ENCODE results near the gene DHTKD1.

GRCh38 chr10:12144538-12144937, 75.8 kb downstream of the DHTKD1 start:
- TF ChIP-seq CTCF (conservative IDR thresholded peaks at IDR 0.05; ENCODE audit: low read depth in 2 of 2) (no peak), NANOG (IDR thresholded peaks at IDR 0.05; ENCODE audit: borderline replicate concordance) (no peak), ETS1 (IDR thresholded peaks at IDR 0.05) (no peak), EZH2phosphoT487 (IDR thresholded peaks at IDR 0.05; ENCODE audit: unreplicated experiment) (no peak), POLR2AphosphoS5 (IDR thresholded peaks at IDR 0.05; ENCODE audit: low read depth) (no peak), REST (IDR thresholded peaks at IDR 0.05; ENCODE audit: unreplicated experiment) (no peak), EZH2 (IDR thresholded peaks at IDR 0.05; ENCODE audit: low read depth, unreplicated experiment) (no peak), ZNF462 (CRISPR knock-in tag; IDR thresholded peaks at IDR 0.05) (no peak), ZNF331 (CRISPR knock-in tag; IDR thresholded peaks at IDR 0.05; ENCODE audit: low read depth) (no peak), ZNF114 (CRISPR knock-in tag; IDR thresholded peaks at IDR 0.05) (no peak)

Data from GM23338 (cell line).